ENCODE results near the gene TBCEL.

GRCh38 chr11:121127809-121128208, 103.9 kb downstream of the TBCEL start:
- TF ChIP-seq POLR2A (IDR thresholded peaks at IDR 0.05), result no peak
- no peak for TF ChIP-seq CTCF (IDR thresholded peaks at IDR 0.05)

Data from Peyer's patch (tissue), 4 donors.